ENCODE measurements around the gene NPHP3.
"Not testable (repeated sequence)": the region's sequence is repeated elsewhere in the genome, so short reads cannot be mapped to it uniquely, and the experiment has no call there.

NPHP3 gene

DNA sequence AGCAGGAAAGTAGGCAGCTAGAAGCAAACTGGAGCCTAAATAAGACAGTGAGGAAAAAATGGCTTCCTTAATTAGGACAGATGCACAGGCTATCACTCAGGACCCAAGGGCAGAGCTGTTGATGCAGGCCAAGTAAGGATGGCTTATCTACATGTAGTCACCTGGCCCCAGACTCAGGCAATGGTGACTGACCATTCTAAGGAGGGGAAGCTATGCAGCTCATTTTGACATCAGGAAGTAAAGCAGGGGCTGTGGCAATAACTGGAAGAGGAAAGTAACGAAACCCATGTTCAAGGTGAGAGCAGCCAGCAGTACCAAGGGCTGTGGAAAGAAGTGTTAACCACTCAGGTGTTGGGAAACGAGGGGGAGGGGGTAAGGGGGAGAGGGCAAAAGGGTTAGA is 78.8 kb downstream of the NPHP3 start:
- no peaks in the 10 kb centered on the region for H3K79me2 ChIP-seq (ENCODE audit: control insufficient read depth, insufficient read depth, low read length, unreplicated experiment)
- no peak overlapping the region for H2AFZ ChIP-seq (ENCODE audit: low read length, unreplicated experiment)
- H3K4me3 ChIP-seq (ENCODE audit: low read depth, low read length), result no peak overlapping the region
- H3K27ac ChIP-seq (ENCODE audit: low read depth, low read length), result no peak overlapping the region
- 0 out of 2 replicates have a peak, but pooled peaks cover 4% of the 10 kb centered on the region for H3K36me3 ChIP-seq (ENCODE audit: insufficient read depth, low read length)
- H3K27me3 ChIP-seq (ENCODE audit: insufficient read depth, low read length), result no peaks in the 10 kb centered on the region
- H3K4me1 ChIP-seq (ENCODE audit: control insufficient read depth, insufficient read depth, low read length, unreplicated experiment), result peaks cover 6% of the 10 kb centered on the region

DNA sequence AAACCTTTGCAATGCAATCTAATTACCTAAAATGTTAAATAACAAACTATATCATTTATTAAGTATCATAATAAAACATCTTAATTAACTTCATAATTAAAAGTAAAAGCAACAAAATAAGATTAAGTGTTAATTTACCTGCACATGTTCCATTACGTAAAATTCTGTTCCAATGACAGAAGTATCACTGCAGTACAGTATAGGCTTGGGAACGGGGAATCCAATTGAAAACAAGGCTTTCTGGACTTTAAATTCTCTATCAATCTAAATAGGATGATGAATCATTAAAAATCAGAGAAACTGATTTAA is 79.7 kb downstream of the NPHP3 start:
- no peaks in the 10 kb centered on the region for H3K27me3 ChIP-seq (ENCODE audit: insufficient read depth, low read length)

DNA sequence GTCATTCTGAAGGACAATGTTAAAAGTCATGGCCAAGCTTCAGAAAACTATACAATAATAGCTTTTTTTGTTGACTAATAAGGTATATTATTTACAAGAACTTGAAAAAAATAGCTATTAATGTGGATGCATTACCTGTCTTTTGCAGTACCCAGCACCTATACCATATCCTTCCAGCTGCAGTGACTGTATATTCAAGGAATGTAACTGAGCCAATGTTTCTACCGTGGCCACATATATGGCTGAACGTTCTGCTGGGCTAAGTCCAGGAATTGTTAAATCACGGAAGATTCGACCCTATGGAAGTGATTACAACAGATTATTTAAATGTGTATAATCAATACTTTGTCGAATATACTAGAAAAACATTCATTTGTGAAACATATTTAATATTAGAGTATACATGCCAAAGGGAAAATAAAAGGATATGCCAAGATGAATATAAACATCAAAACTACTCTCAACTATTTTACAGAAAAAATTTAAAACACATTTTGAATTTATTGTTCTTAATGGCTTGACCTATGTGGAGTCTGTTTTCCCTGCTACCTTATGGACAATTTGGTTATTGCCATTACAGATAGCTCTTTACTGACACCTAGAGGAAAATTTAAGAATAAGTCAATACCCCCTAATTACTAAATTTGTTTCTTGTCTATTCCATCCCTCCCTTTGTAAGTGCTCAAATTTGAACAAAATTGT is 80.2 kb downstream of the NPHP3 start:
- H2AFZ ChIP-seq (ENCODE audit: low read length, unreplicated experiment), result no peak overlapping the region
- no peaks in the 10 kb centered on the region for H3K79me2 ChIP-seq (ENCODE audit: control insufficient read depth, insufficient read depth, low read length, unreplicated experiment)
- H3K27me3 ChIP-seq (ENCODE audit: insufficient read depth, low read length), result no peaks in the 10 kb centered on the region
- 0 out of 2 replicates have a peak, but pooled peaks cover 4% of the 10 kb centered on the region for H3K36me3 ChIP-seq (ENCODE audit: insufficient read depth, low read length)
- no peak overlapping the region for H3K27ac ChIP-seq (ENCODE audit: low read depth, low read length)
- no peak overlapping the region for H3K4me3 ChIP-seq (ENCODE audit: low read depth, low read length)
- H3K4me1 ChIP-seq (ENCODE audit: control insufficient read depth, insufficient read depth, low read length, unreplicated experiment), result peaks cover 18% of the 10 kb centered on the region

More for the DNA sequence above, 79.7 kb downstream of the NPHP3 start:
- H2AFZ ChIP-seq (ENCODE audit: low read length, unreplicated experiment), result no peak overlapping the region
- H3K4me3 ChIP-seq (ENCODE audit: low read depth, low read length), result no peak overlapping the region
- 0 out of 2 replicates have a peak, but pooled peaks cover 4% of the 10 kb centered on the region for H3K36me3 ChIP-seq (ENCODE audit: insufficient read depth, low read length)
- H3K27ac ChIP-seq (ENCODE audit: low read depth, low read length), result no peak overlapping the region
- peaks cover 14% of the 10 kb centered on the region for H3K4me1 ChIP-seq (ENCODE audit: control insufficient read depth, insufficient read depth, low read length, unreplicated experiment)
- H3K79me2 ChIP-seq (ENCODE audit: control insufficient read depth, insufficient read depth, low read length, unreplicated experiment), result no peaks in the 10 kb centered on the region

DNA sequence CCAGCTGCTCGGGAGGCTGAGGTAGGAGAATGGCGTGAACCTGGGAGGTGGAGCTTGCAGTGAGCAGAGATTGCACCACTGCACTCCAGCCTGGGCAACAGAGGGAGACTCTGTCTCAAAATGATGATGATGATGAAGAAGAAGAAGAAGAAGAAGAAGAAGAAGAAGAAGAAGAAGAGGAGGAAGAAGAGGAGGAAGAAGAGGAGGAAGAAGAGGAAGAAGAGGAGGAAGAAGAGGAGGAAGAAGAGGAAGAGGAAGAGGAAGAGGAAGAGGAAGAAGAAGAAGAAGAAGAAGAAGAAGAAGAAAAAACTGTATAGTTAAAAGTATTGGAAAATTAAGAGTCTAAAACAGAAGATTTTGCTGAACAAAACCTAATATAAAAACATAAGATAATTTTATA is 80.8 kb downstream of the NPHP3 start:
- H3K27ac ChIP-seq (ENCODE audit: low read depth, low read length); H2AFZ ChIP-seq (ENCODE audit: low read length, unreplicated experiment); H3K79me2 ChIP-seq (ENCODE audit: control insufficient read depth, insufficient read depth, low read length, unreplicated experiment); H3K36me3 ChIP-seq (ENCODE audit: insufficient read depth, low read length); H3K27me3 ChIP-seq (ENCODE audit: insufficient read depth, low read length); H3K4me3 ChIP-seq (ENCODE audit: low read depth, low read length): not testable (repeated sequence)
- peaks cover 18% of the 10 kb centered on the region for H3K4me1 ChIP-seq (ENCODE audit: control insufficient read depth, insufficient read depth, low read length, unreplicated experiment)

DNA sequence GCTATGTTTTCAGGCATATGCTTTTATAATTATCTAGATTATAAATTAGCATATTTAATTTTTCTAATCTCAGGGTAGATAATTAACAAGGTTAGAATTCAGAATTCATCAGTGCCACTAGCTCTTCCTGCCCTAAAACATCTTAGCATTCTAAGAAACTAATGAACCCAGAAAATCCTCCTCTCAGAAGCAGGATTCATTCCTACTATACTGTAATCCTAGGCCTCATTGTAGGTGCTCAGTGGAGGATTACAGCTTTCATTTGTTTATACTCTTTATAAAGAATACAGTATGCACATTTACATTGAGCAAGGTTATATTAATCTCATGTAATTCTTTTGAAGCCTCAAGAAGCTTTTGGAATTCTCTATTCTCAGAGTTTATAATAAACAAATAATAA is 83.5 kb downstream of the NPHP3 start:
- no peak overlapping the region for H2AFZ ChIP-seq (ENCODE audit: low read length, unreplicated experiment)
- H3K79me2 ChIP-seq (ENCODE audit: control insufficient read depth, insufficient read depth, low read length, unreplicated experiment), result no peaks in the 10 kb centered on the region
- H3K27ac ChIP-seq (ENCODE audit: low read depth, low read length), result no peak overlapping the region
- H3K27me3 ChIP-seq (ENCODE audit: insufficient read depth, low read length), result no peaks in the 10 kb centered on the region
- no peak overlapping the region for H3K4me3 ChIP-seq (ENCODE audit: low read depth, low read length)
- H3K4me1 ChIP-seq (ENCODE audit: control insufficient read depth, insufficient read depth, low read length, unreplicated experiment), result peaks cover 12% of the 10 kb centered on the region
- H3K36me3 ChIP-seq (ENCODE audit: insufficient read depth, low read length), result peaks cover 12% of the 10 kb centered on the region; the same call in 1 of the 2 replicates

DNA sequence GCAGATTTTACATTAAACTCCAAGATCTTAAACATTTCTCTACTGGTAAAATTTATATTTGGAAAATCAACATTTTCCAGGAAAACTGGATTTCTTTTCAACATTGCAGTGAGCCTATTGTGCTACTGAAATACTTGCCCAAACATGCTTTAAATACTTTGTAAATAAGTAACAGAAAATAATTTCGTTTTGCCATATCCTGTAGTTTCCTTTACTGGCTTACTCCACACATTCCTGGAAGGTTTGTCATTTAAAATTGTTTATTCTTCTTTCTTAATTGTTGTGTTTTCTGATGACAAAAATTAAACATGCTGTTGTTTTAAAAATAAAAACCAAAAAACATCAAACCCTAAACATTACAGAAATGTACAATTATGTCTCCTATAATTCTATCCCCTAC is 84.6 kb downstream of the NPHP3 start:
- Histone ChIP-seq H2AFZ (ENCODE audit: low read length, unreplicated experiment) (no peak overlapping the region), H3K27me3 (ENCODE audit: insufficient read depth, low read length) (no peaks in the 10 kb centered on the region), H3K79me2 (ENCODE audit: control insufficient read depth, insufficient read depth, low read length, unreplicated experiment) (no peaks in the 10 kb centered on the region), H3K4me3 (ENCODE audit: low read depth, low read length) (peak overlapping the region; percentile 28; the same call in 1 of the 2 replicates), H3K4me1 (ENCODE audit: control insufficient read depth, insufficient read depth, low read length, unreplicated experiment) (peaks cover 12% of the 10 kb centered on the region), H3K27ac (ENCODE audit: low read depth, low read length) (peak overlapping the region; percentile 39), H3K36me3 (ENCODE audit: insufficient read depth, low read length) (peaks cover 12% of the 10 kb centered on the region; the same call in 1 of the 2 replicates)

DNA sequence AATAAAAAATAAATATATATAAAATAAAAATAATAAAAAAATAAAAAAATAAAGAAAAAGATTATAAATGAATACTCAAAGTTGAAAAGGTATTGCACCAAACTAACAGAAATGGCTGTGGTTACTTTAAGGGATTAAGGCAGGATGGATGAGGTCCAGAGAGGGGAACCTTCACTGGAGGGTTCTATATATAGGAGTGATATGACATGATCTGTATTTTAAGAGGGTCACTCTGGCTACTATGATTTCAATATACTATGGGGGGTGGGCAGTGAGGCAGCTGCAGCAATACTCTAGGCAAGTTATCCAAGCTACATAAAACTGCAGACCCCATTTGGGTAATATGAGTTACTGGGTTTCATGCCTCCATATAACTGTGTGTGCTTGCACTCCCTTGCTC is 87.2 kb downstream of the NPHP3 start:
- H3K27ac ChIP-seq (ENCODE audit: low read depth, low read length), result no peak overlapping the region

More for the DNA sequence above, 87.2 kb downstream of the NPHP3 start:
- Histone ChIP-seq H3K79me2 (ENCODE audit: control insufficient read depth, insufficient read depth, low read length, unreplicated experiment) (no peaks in the 10 kb centered on the region), H3K36me3 (ENCODE audit: insufficient read depth, low read length) (peaks cover 12% of the 10 kb centered on the region; the same call in 1 of the 2 replicates), H3K27me3 (ENCODE audit: insufficient read depth, low read length) (no peaks in the 10 kb centered on the region), H3K4me3 (ENCODE audit: low read depth, low read length) (no peak overlapping the region), H2AFZ (ENCODE audit: low read length, unreplicated experiment) (no peak overlapping the region), H3K4me1 (ENCODE audit: control insufficient read depth, insufficient read depth, low read length, unreplicated experiment) (peaks cover 16% of the 10 kb centered on the region)

Data from ACC112 (cell line).